Measurements from ENCODE around the gene TMEM132C. TPM values are rescaled to one million over a fixed set of nuclear protein-coding genes. Genes with fewer than 3 reads are reported as not detected.

The TMEM132C gene
- total and polyA plus RNA-seq, 4 donors, result 23.1 to 32.3 (median 24.2) TPM

GRCh38 chr12:128420163-128420562 is 153.2 kb downstream of the TMEM132C start:
- DNase-seq (ENCODE audit: low read depth in 4 of 6, low spot score in 6 of 6), result no peak
- 94% methylated on average over 2 of the region's 2 CpGs for WGBS (ENCODE audit: insufficient coverage)

DNA sequence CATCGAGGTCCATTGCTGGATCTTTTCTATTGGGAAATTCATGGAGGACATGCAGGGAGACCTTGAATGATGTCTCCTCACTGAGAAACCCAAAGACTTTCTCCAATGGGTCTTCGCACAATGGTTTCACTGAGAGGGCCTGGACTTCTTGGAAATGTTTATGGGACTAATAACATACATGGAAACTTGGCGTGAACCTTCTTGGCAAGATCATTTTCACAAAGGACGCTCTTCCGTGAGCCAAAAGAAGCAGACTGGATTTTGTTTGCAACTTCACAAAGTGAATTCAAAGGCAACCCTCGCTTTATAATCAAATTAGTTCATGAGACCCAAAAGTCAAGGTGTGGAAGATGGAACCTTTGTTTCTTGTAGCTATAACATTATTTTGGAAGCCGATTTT is 154.4 kb downstream of the TMEM132C start:
- Histone ChIP-seq H3K9me3 (ENCODE audit: control insufficient read depth, insufficient read depth, low read length) (no peaks in the 10 kb centered on the region), H3K36me3 (ENCODE audit: control insufficient read depth, insufficient read depth, low read length) (no peaks in the 10 kb centered on the region), H3K27ac (ENCODE audit: low read depth, low read length) (no peak overlapping the region), H3K4me1 (ENCODE audit: control insufficient read depth, insufficient read depth, low read length) (peaks cover 11% of the 10 kb centered on the region), H3K4me3 (ENCODE audit: low read depth, low read length) (no peak overlapping the region), H3K27me3 (ENCODE audit: control insufficient read depth, insufficient read depth, low read length) (no peaks in the 10 kb centered on the region)
- DNase-seq (ENCODE audit: low read depth in 4 of 6, low spot score in 6 of 6), result no peak
- WGBS (ENCODE audit: insufficient coverage), result 80% methylated on average over 5 of the region's 7 CpGs

More at GRCh38 chr12:128420163-128420562, 153.2 kb downstream of the TMEM132C start:
- Histone ChIP-seq H3K27ac (ENCODE audit: low read depth, low read length) (no peak overlapping the region), H3K4me3 (ENCODE audit: low read depth, low read length) (no peak overlapping the region), H3K4me1 (ENCODE audit: control insufficient read depth, insufficient read depth, low read length) (peaks cover 3% of the 10 kb centered on the region), H3K27me3 (ENCODE audit: control insufficient read depth, insufficient read depth, low read length) (no peaks in the 10 kb centered on the region), H3K36me3 (ENCODE audit: control insufficient read depth, insufficient read depth, low read length) (peaks cover 4% of the 10 kb centered on the region), H3K9me3 (ENCODE audit: control insufficient read depth, insufficient read depth, low read length) (no peaks in the 10 kb centered on the region)

DNA sequence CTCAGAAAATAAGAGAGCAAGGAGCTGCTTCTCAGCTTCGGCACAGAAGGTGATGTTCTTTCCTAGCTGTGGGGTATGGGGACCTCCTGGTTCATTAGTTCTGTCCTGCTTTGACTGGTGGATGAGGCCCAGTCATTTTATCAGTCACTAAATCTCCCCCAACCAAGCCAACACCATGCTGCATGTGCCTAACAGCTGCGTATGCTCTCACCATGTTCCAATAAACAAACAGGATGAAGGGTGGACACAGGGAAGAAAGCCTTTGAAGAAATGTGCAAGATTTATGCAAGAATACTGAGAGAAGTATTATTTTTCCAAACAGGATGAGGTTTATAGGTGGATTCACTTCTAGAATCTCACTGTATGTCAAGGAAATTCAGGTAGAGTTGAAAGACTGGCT is 156.2 kb downstream of the TMEM132C start:
- Histone ChIP-seq H3K4me3 (ENCODE audit: low read depth, low read length) (no peak overlapping the region), H3K9me3 (ENCODE audit: control insufficient read depth, insufficient read depth, low read length) (no peaks in the 10 kb centered on the region), H3K27ac (ENCODE audit: low read depth, low read length) (no peak overlapping the region), H3K27me3 (ENCODE audit: control insufficient read depth, insufficient read depth, low read length) (no peaks in the 10 kb centered on the region), H3K4me1 (ENCODE audit: control insufficient read depth, insufficient read depth, low read length) (peaks cover 19% of the 10 kb centered on the region), H3K36me3 (ENCODE audit: control insufficient read depth, insufficient read depth, low read length) (no peaks in the 10 kb centered on the region)
- no CpG with 5 or more reads among the region's 2 CpGs for WGBS (ENCODE audit: insufficient coverage)
- no peak for DNase-seq (ENCODE audit: low read depth in 4 of 6, low spot score in 6 of 6)

- no peaks in the 10 kb centered on the region for H3K36me3 ChIP-seq (ENCODE audit: control insufficient read depth, insufficient read depth, low read length)
- 81% methylated on average over 6 of the region's 7 CpGs for WGBS (ENCODE audit: insufficient coverage)
- no peaks in the 10 kb centered on the region for H3K9me3 ChIP-seq (ENCODE audit: control insufficient read depth, insufficient read depth, low read length)
- H3K4me3 ChIP-seq (ENCODE audit: low read depth, low read length), result no peak overlapping the region
- H3K27ac ChIP-seq (ENCODE audit: low read depth, low read length), result no peak overlapping the region
- no peaks in the 10 kb centered on the region for H3K27me3 ChIP-seq (ENCODE audit: control insufficient read depth, insufficient read depth, low read length)
- DNase-seq (ENCODE audit: low read depth in 4 of 6, low spot score in 6 of 6), result no peak
- H3K4me1 ChIP-seq (ENCODE audit: control insufficient read depth, insufficient read depth, low read length), result peaks cover 19% of the 10 kb centered on the region
Measured at GRCh38 chr12:128424931-128425431, 158.0 kb downstream of the TMEM132C start.

DNA sequence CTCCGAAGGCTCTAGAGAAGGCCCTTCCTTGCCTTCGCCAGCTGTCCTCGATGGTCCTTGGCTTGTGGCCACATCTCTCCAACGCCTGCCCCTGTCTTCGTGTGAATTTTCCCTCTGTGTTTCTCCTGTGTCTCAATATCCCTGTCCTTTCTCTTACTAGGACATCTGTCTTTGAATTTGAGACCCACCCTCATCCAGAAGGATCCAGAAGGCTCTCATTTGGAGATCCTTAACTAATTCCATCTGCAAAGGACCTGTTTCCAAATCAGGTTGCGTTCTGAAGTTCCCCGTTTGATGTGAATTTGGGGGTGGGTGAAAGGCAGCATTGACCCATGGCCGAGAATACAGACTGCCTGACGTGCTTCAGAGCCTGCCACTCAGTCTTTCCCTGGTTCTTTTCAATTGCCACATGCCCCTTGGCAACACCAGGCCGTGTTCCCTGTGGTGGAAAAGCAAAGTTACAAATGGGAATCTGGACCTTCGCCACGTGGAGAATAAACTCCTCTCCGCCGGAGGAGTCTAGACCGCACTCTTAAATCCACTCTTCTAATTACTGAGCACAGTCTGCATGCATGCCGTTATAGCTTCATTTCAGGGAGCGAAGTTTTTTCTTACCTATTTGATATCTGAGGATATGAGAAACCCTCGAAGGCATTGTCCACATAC is 158.8 kb downstream of the TMEM132C start:
- Histone ChIP-seq H3K27me3 (ENCODE audit: control insufficient read depth, insufficient read depth, low read length) (no peaks in the 10 kb centered on the region), H3K9me3 (ENCODE audit: control insufficient read depth, insufficient read depth, low read length) (no peaks in the 10 kb centered on the region), H3K27ac (ENCODE audit: low read depth, low read length) (peak overlapping the region; percentile 16), H3K4me3 (ENCODE audit: low read depth, low read length) (no peak overlapping the region), H3K4me1 (ENCODE audit: control insufficient read depth, insufficient read depth, low read length) (peaks cover 19% of the 10 kb centered on the region), H3K36me3 (ENCODE audit: control insufficient read depth, insufficient read depth, low read length) (no peaks in the 10 kb centered on the region)
- whole genome bisulfite sequencing (ENCODE audit: insufficient coverage), result 55% methylated on average over 15 of the region's 18 CpGs
- peak in 2 of 6 donors; percentile 56 to 70 for DNase-seq (ENCODE audit: low read depth in 4 of 6, low spot score in 6 of 6)

DNA sequence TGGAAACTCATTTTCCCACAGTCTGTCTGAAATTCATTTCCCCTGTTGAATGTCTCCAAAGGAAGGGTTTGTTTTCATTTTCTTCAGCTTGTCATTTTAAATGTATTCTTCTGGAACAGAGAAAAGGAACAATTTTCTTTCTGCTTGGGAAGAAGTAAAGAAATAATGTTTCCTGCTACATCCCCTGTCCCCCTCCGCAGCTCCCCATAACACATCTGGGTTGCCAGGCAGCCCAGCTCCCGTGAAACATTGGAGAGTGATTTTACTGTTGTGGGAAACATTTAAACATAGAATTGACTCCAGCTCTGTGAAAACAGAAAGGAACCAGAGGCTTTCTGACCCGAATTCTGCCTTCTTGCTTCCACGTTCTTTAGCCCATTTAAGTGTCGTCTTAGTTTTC is 159.5 kb downstream of the TMEM132C start:
- no peak overlapping the region for H3K4me3 ChIP-seq (ENCODE audit: low read depth, low read length)
- no peaks in the 10 kb centered on the region for H3K36me3 ChIP-seq (ENCODE audit: control insufficient read depth, insufficient read depth, low read length)
- H3K27ac ChIP-seq (ENCODE audit: low read depth, low read length), result peak overlapping the region; percentile 8
- peaks cover 19% of the 10 kb centered on the region for H3K4me1 ChIP-seq (ENCODE audit: control insufficient read depth, insufficient read depth, low read length)
- 18% methylated on average over 2 of the region's 5 CpGs for WGBS (ENCODE audit: insufficient coverage)
- H3K9me3 ChIP-seq (ENCODE audit: control insufficient read depth, insufficient read depth, low read length), result no peaks in the 10 kb centered on the region
- peak in 1 of 6 donors; percentile 75 for DNase-seq (ENCODE audit: low read depth in 4 of 6, low spot score in 6 of 6)
- no peaks in the 10 kb centered on the region for H3K27me3 ChIP-seq (ENCODE audit: control insufficient read depth, insufficient read depth, low read length)

GRCh38 chr12:128439796-128440195 is 172.8 kb downstream of the TMEM132C start:
- H3K27me3 ChIP-seq (ENCODE audit: control insufficient read depth, insufficient read depth, low read length), result peaks cover 2% of the 10 kb centered on the region
- no peaks in the 10 kb centered on the region for H3K36me3 ChIP-seq (ENCODE audit: control insufficient read depth, insufficient read depth, low read length)
- peaks cover 4% of the 10 kb centered on the region for H3K4me1 ChIP-seq (ENCODE audit: control insufficient read depth, insufficient read depth, low read length)
- no peak for DNase-seq (ENCODE audit: low read depth in 4 of 6, low spot score in 6 of 6)
- no peaks in the 10 kb centered on the region for H3K9me3 ChIP-seq (ENCODE audit: control insufficient read depth, insufficient read depth, low read length)
- no peak overlapping the region for H3K4me3 ChIP-seq (ENCODE audit: low read depth, low read length)
- no peak overlapping the region for H3K27ac ChIP-seq (ENCODE audit: low read depth, low read length)
- WGBS (ENCODE audit: insufficient coverage), result 79% methylated on average over 3 of the region's 5 CpGs

DNA sequence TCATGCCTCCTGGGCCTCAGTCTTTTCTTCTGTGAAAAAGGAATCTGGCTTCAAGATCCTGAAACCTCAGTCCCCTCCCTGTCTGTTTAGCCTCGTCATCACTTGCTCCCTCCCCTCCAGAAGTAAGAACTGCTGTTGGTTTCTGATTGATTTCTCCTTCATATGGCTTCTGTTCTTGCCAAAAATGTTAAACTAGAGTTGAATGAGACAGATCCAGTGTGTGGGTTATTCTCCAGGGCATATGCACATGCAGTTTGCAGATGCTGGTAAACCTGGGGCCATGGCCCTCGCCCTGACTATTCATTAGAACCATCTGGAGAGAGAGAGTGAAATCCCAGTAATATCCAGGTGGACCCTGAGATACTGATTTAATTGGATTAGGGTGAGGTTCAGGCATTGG is 175.1 kb downstream of the TMEM132C start:
- H3K4me1 ChIP-seq (ENCODE audit: control insufficient read depth, insufficient read depth, low read length), result peaks cover 10% of the 10 kb centered on the region
- no peak overlapping the region for H3K27ac ChIP-seq (ENCODE audit: low read depth, low read length)
- H3K4me3 ChIP-seq (ENCODE audit: low read depth, low read length), result no peak overlapping the region
- H3K27me3 ChIP-seq (ENCODE audit: control insufficient read depth, insufficient read depth, low read length), result peaks cover 2% of the 10 kb centered on the region
- WGBS (ENCODE audit: insufficient coverage), result 89% methylated on average over 1 of the region's 2 CpGs
- DNase-seq (ENCODE audit: low read depth in 4 of 6, low spot score in 6 of 6), result peak in 1 of 6 donors; percentile 39
- H3K36me3 ChIP-seq (ENCODE audit: control insufficient read depth, insufficient read depth, low read length), result no peaks in the 10 kb centered on the region
- H3K9me3 ChIP-seq (ENCODE audit: control insufficient read depth, insufficient read depth, low read length), result no peaks in the 10 kb centered on the region

DNA sequence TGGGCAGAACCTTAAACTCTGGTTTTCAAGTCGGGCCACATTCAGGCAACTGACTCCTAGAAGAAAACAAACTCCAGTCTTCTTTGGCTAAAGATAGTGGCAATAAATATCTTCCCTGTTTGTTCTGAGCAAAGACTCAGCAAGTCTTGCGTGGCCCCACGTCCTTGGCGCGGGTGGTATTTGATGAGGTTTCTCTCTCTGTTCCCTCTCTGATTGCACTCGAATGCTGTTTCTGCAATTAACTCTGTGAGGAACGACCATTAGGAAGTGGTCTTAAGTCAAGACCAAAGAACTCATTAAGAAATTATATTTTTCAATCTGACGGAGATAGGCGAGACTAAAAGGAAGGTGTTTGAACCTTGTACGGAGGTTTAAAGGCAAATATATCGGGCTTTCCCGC is 177.6 kb downstream of the TMEM132C start:
- Histone ChIP-seq H3K36me3 (ENCODE audit: control insufficient read depth, insufficient read depth, low read length) (no peaks in the 10 kb centered on the region), H3K9me3 (ENCODE audit: control insufficient read depth, insufficient read depth, low read length) (no peaks in the 10 kb centered on the region), H3K4me1 (ENCODE audit: control insufficient read depth, insufficient read depth, low read length) (peaks cover 10% of the 10 kb centered on the region), H3K27ac (ENCODE audit: low read depth, low read length) (no peak overlapping the region), H3K27me3 (ENCODE audit: control insufficient read depth, insufficient read depth, low read length) (peaks cover 2% of the 10 kb centered on the region), H3K4me3 (ENCODE audit: low read depth, low read length) (no peak overlapping the region)
- WGBS (ENCODE audit: insufficient coverage), result 0% methylated on average over 1 of the region's 12 CpGs
- peak in 1 of 6 donors; percentile 20 for DNase-seq (ENCODE audit: low read depth in 4 of 6, low spot score in 6 of 6)
